HEK293T (cell line): ENCODE data around the gene IL1R2.

Experiments used
- CTBP1 ChIP-seq: fragments of 450-650 bp; IDR thresholded peaks from 2 replicates; pipeline ENCODE4 v1.6.1; 2016; ENCODE audit warnings: borderline replicate concordance
- ELF4 ChIP-seq: fragments of 450-650 bp; IDR thresholded peaks from 2 replicates; pipeline ENCODE4 v1.6.1; 2017; ENCODE audit warnings: antibody characterized with exemption
- NFRKB ChIP-seq: fragments of 450-650 bp; IDR thresholded peaks from 2 replicates; pipeline ENCODE4 v1.6.1; 2016; ENCODE audit warnings: mild to moderate bottlenecking, moderate library complexity
- SP1 ChIP-seq: fragments of 450-650 bp; IDR thresholded peaks from 2 replicates; pipeline ENCODE4 v1.6.1; 2017

DNA sequence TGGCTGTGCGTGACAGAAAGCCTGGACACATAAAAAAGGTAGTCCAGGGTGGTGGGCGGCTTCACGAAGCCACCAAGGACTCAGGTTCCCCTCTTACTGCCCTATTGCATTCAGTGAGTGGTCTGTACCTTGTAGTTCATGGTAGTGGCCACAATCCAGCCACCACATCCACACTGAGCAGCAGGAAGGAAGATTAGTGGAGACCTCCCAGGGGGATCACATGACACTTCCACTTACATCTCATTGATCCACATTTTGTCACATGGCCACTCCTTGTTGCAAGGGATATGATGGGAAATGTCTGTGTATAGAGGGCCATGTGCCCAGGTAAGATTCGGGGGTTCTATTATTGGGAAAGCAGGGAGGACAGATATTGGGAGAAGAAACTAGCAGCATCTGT lies 13.7 kb downstream of the IL1R2 start:
- TF ChIP-seq SP1 = no peak
- TF ChIP-seq NFRKB = no peak
- TF ChIP-seq CTBP1 = no peak
- TF ChIP-seq ELF4 = no peak
